HL-60 (cell line): Measurements from ENCODE around the gene MORN4.

Source experiments
- DNase-seq, 2 experiments: peaks; one replicate each; pipeline ENCODE4 v3.0.0-alpha.2; 2010 to 2020; ENCODE audit warnings: low read depth in 1 of 2, low spot score in 1 of 2
- H3K27ac ChIP-seq: fragments of 250-450 bp; sonication (Bioruptor Pico); replicated peaks from 2 replicates; pipeline ENCODE4 v1.5.1; 2020; ENCODE audit warnings: mild to moderate bottlenecking, moderate library complexity
- H3K27me3 ChIP-seq: fragments of 250-450 bp; sonication (Bioruptor Pico); 2 replicates; pipeline ENCODE4 v1.5.1; 2021; ENCODE audit warnings: mild to moderate bottlenecking, moderate library complexity; ENCODE audit not compliant: insufficient read depth, poor library complexity, severe bottlenecking
- H3K4me3 ChIP-seq: replicated peaks from 2 replicates; pipeline ENCODE4 v1.5.1; 2011; ENCODE audit warnings: mild to moderate bottlenecking, control low read depth, low read length; ENCODE audit not compliant: insufficient read depth
- GABPA ChIP-seq: IDR thresholded peaks from 2 replicates; pipeline ENCODE4 v1.6.1; 2012; ENCODE audit warnings: low read depth
- POLR2AphosphoS5 ChIP-seq: IDR thresholded peaks from 2 replicates; pipeline ENCODE4 v1.6.1; 2012; ENCODE audit warnings: low read depth
- SPI1 ChIP-seq: IDR thresholded peaks from 2 replicates; pipeline ENCODE4 v1.6.1; 2012; ENCODE audit warnings: low read depth, mild to moderate bottlenecking, borderline replicate concordance
- TF ChIP-seq, protein P1 (sequence below): IDR thresholded peaks from 2 replicates; pipeline ENCODE4 v1.6.1; 2012; ENCODE audit warnings: low read depth; ENCODE audit not compliant: insufficient replicate concordance
- TF ChIP-seq, protein P2 (sequence below): IDR thresholded peaks from one replicate; pipeline ENCODE4 v1.5.1; 2011; ENCODE audit warnings: low read length, control low read depth, inconsistent platforms; ENCODE audit not compliant: insufficient read depth

MORN4 gene

DNA sequence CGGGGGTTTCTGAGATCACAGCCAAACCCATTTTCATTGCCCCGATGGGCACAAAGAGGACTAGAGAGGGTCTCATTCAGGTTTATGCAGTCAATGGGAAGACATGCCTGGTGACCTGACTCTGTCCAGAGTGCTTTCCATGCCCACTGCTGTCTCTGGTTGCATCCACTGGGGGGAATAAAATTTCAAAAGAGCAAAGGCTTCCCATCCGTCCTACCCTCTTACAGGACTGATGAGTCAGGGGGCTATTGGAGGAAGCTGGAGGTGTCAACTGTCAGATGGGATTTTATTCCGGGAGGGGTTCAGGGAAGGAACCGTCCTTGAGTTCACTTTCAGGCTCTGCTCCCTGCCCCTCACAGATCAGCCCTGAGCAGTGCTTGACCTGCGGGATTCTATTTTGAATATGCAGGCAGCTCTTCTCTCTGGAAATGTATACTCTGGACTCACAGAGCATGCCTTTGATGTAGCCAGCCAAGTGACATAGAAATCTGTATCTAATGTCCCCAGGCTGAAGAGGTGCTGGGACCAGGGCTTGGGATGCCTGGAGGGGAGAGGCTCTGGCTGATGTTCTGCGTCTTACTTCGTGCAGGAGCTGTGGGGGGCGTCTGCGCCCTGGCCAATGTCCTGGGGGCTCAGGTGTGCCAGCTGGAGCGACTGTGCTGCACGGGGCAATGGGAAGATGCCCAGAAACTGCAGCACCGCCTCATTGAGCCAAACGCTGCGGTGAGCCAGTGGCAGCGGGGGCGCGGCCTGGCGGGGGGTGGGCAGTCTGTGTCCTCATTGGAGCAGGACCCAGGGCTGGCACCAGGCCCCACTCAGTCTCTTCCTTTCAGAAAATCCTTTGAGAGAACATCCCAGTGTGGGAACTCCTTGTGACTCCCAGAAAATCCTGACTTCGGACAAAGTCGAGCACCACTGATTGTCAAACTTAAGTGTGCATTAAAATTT is 31.8 kb downstream of the MORN4 start:
- Histone ChIP-seq H3K27ac (no peak overlapping the region), H3K4me3 (no peak overlapping the region), H3K27me3 (no peaks in the 10 kb centered on the region)
- DNase-seq, result no peak
- TF ChIP-seq SPI1 (no peak), POLR2AphosphoS5 (no peak), GABPA (no peak)
- TF ChIP-seq, protein P1, sequence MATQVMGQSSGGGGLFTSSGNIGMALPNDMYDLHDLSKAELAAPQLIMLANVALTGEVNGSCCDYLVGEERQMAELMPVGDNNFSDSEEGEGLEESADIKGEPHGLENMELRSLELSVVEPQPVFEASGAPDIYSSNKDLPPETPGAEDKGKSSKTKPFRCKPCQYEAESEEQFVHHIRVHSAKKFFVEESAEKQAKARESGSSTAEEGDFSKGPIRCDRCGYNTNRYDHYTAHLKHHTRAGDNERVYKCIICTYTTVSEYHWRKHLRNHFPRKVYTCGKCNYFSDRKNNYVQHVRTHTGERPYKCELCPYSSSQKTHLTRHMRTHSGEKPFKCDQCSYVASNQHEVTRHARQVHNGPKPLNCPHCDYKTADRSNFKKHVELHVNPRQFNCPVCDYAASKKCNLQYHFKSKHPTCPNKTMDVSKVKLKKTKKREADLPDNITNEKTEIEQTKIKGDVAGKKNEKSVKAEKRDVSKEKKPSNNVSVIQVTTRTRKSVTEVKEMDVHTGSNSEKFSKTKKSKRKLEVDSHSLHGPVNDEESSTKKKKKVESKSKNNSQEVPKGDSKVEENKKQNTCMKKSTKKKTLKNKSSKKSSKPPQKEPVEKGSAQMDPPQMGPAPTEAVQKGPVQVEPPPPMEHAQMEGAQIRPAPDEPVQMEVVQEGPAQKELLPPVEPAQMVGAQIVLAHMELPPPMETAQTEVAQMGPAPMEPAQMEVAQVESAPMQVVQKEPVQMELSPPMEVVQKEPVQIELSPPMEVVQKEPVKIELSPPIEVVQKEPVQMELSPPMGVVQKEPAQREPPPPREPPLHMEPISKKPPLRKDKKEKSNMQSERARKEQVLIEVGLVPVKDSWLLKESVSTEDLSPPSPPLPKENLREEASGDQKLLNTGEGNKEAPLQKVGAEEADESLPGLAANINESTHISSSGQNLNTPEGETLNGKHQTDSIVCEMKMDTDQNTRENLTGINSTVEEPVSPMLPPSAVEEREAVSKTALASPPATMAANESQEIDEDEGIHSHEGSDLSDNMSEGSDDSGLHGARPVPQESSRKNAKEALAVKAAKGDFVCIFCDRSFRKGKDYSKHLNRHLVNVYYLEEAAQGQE, result no peak
- TF ChIP-seq, protein P2, sequence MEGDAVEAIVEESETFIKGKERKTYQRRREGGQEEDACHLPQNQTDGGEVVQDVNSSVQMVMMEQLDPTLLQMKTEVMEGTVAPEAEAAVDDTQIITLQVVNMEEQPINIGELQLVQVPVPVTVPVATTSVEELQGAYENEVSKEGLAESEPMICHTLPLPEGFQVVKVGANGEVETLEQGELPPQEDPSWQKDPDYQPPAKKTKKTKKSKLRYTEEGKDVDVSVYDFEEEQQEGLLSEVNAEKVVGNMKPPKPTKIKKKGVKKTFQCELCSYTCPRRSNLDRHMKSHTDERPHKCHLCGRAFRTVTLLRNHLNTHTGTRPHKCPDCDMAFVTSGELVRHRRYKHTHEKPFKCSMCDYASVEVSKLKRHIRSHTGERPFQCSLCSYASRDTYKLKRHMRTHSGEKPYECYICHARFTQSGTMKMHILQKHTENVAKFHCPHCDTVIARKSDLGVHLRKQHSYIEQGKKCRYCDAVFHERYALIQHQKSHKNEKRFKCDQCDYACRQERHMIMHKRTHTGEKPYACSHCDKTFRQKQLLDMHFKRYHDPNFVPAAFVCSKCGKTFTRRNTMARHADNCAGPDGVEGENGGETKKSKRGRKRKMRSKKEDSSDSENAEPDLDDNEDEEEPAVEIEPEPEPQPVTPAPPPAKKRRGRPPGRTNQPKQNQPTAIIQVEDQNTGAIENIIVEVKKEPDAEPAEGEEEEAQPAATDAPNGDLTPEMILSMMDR, result no peak

DNA sequence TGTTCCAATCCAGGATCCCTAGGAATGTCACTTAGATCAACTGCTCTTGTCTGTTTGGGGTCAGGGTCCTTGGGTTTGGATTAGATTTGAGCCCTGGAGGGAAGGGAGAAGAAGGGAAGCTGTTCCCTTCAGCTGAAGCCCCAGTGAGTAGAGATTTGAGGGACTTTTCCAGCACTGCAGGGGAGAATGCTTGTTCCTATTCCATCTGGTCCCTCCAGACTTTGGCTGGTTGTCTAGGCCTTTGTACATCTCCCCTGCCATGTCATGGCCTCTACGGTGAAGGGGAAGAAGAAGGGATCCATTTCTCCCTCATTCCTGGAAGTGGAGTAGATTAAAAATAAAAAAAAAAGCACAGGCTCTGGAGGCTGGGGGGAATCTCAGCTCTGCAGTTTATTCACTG is 32.7 kb downstream of the MORN4 start:
- TF ChIP-seq, protein P1, result no peak
- TF ChIP-seq GABPA, result no peak
- TF ChIP-seq POLR2AphosphoS5, result no peak
- TF ChIP-seq SPI1, result no peak
- TF ChIP-seq, protein P2, result no peak
- Histone ChIP-seq H3K27ac (no peak overlapping the region), H3K4me3 (no peak overlapping the region), H3K27me3 (no peaks in the 10 kb centered on the region)
- DNase-seq, result no peak

DNA sequence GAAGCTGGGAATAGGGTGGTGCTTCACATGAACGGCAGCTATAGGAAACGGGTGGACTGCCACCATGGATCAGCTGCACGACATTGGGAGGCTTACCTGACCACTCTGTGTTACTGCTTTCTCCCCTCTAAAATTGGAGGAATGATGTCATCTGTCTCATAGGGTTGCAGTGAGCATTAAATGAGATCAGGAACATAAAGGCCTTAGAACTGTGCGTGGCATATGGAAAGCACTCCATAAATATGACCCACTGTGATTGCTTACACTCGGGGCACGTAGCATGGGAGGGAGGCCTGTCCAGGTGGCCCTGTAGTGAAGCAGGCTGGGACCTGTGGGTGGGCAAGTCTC is 34.1 kb downstream of the MORN4 start:
- TF ChIP-seq GABPA (no peak), SPI1 (no peak), POLR2AphosphoS5 (no peak)
- TF ChIP-seq, protein P1, result no peak
- TF ChIP-seq, protein P2, result no peak
- DNase-seq, result no peak
- H3K27me3 ChIP-seq, result no peaks in the 10 kb centered on the region
- H3K27ac ChIP-seq, result no peak overlapping the region
- no peak overlapping the region for H3K4me3 ChIP-seq
